NCI-H128 (cell line): Measurements from ENCODE around the gene ZNF396.

Experiments used
- DNase-seq: peaks from one replicate; lab custom pipeline; 2025; ENCODE audit not compliant: unreplicated experiment; lab: John Stamatoyannopoulos, UW

Gene ZNF396

GRCh38 chr18:35376742-35377695 is at the start of gene ZNF396:
Gene ZNF396, minus strand, starts transcription at chr18:35377337. Its CDS starts 3,045 bp downstream, at chr18:35374292.
- peak; percentile 39 for DNase-seq

- no peak for DNase-seq
Measured at GRCh38 chr18:35426786-35427185, 49.6 kb upstream of the ZNF396 start.

GRCh38 chr18:35424356-35424755 is 47.2 kb upstream of the ZNF396 start:
- DNase-seq = no peak

GRCh38 chr18:35422237-35422636 is 45.1 kb upstream of the ZNF396 start:
- no peak for DNase-seq

- no peak for DNase-seq
Measured at GRCh38 chr18:35418610-35419009, 41.5 kb upstream of the ZNF396 start.

- no peak for DNase-seq
Measured at GRCh38 chr18:35417223-35417622, 40.1 kb upstream of the ZNF396 start.

- no peak for DNase-seq
Measured at GRCh38 chr18:35415511-35416073, 38.5 kb upstream of the ZNF396 start.

- DNase-seq = no peak
Measured at GRCh38 chr18:35413163-35413511, 36.0 kb upstream of the ZNF396 start.

GRCh38 chr18:35411625-35412351 is 34.7 kb upstream of the ZNF396 start:
- no peak for DNase-seq

- no peak for DNase-seq
Measured at GRCh38 chr18:35410561-35410960, 33.4 kb upstream of the ZNF396 start.

- DNase-seq = no peak
Measured at GRCh38 chr18:35409911-35410310, 32.8 kb upstream of the ZNF396 start.

GRCh38 chr18:35408843-35409261 is 31.7 kb upstream of the ZNF396 start:
- no peak for DNase-seq

- peak; percentile 65 for DNase-seq
Measured at GRCh38 chr18:35407871-35408481, 30.8 kb upstream of the ZNF396 start.

GRCh38 chr18:35406666-35407065 is 29.5 kb upstream of the ZNF396 start:
- DNase-seq = no peak

GRCh38 chr18:35397976-35398375 is 20.8 kb upstream of the ZNF396 start:
- no peak for DNase-seq

GRCh38 chr18:35393716-35394115 is 16.6 kb upstream of the ZNF396 start:
- no peak for DNase-seq

GRCh38 chr18:35392375-35392774 is 15.2 kb upstream of the ZNF396 start:
- DNase-seq = no peak

GRCh38 chr18:35390951-35391700 is 14.0 kb upstream of the ZNF396 start:
- DNase-seq = no peak

GRCh38 chr18:35389095-35389618 is 12.0 kb upstream of the ZNF396 start:
- DNase-seq = no peak

- DNase-seq = no peak
Measured at GRCh38 chr18:35387152-35387571, 10.0 kb upstream of the ZNF396 start.
